ENCODE data around the gene CA14.
"Not testable (repeated sequence)": the region's sequence is repeated elsewhere in the genome, so short reads cannot be mapped to it uniquely, and the experiment has no call there.

Gene CA14

GRCh38 chr1:150280138-150280707 is 22.6 kb downstream of the CA14 start:
- peak; percentile 39 for DNase-seq (ENCODE audit: low read depth, low spot score)

- DNase-seq (ENCODE audit: low read depth, low spot score) = peak; percentile 76
These were observed 23.7 kb downstream of the CA14 start for GRCh38 chr1:150281221-150281757.

- DNase-seq (ENCODE audit: low read depth, low spot score) = peak; percentile 94
These were observed 24.4 kb downstream of the CA14 start, which contains the start of gene CIART for GRCh38 chr1:150281758-150282557. Gene CIART (plus strand): TSS chr1:150282554. CDS start chr1:150283268, 714 bp downstream.

- DNase-seq (ENCODE audit: low read depth, low spot score) = no peak
These were observed 25.0 kb downstream of the CA14 start for GRCh38 chr1:150282558-150282958.

GRCh38 chr1:150283260-150283659 is 25.7 kb downstream of the CA14 start:
- no peak for DNase-seq (ENCODE audit: low read depth, low spot score)

- no peak for DNase-seq (ENCODE audit: low read depth, low spot score)
These were observed 30.8 kb downstream of the CA14 start for GRCh38 chr1:150288382-150288781.

- DNase-seq (ENCODE audit: low read depth, low spot score) = no peak
These were observed 31.2 kb downstream of the CA14 start for GRCh38 chr1:150288822-150289221.

GRCh38 chr1:150293433-150294253 is 36.1 kb downstream of the CA14 start, which contains the start of gene MRPS21:
Gene MRPS21 (plus strand): TSS chr1:150293861. CDS start chr1:150294367, 506 bp downstream.
- DNase-seq (ENCODE audit: low read depth, low spot score) = peak; percentile 95

- no peak for DNase-seq (ENCODE audit: low read depth, low spot score)
These were observed 37.9 kb downstream of the CA14 start for GRCh38 chr1:150295476-150295875.

- DNase-seq (ENCODE audit: low read depth, low spot score) = no peak
These were observed 42.1 kb downstream of the CA14 start for GRCh38 chr1:150299716-150300115.

- DNase-seq (ENCODE audit: low read depth, low spot score) = no peak
These were observed 44.8 kb downstream of the CA14 start for GRCh38 chr1:150302338-150302737.

GRCh38 chr1:150302902-150303301 is 45.3 kb downstream of the CA14 start:
- no peak for DNase-seq (ENCODE audit: low read depth, low spot score)

GRCh38 chr1:150308585-150308984 is 51.0 kb downstream of the CA14 start:
- not testable (repeated sequence) for DNase-seq (ENCODE audit: low read depth, low spot score)

- no peak for DNase-seq (ENCODE audit: low read depth, low spot score)
These were observed 52.4 kb downstream of the CA14 start for GRCh38 chr1:150309758-150310508.

GRCh38 chr1:150311762-150312161 is 54.2 kb downstream of the CA14 start:
- no peak for DNase-seq (ENCODE audit: low read depth, low spot score)

Data from ELF-1 (cell line).